Measurements from ENCODE around the gene ZNF710. TPM values are rescaled to one million over a fixed set of nuclear protein-coding genes. Genes with fewer than 3 reads are reported as not detected.

Gene ZNF710
- total and polyA plus RNA-seq, 2 experiments from 2014 or later, result 7.8 to 22.2 TPM

DNA sequence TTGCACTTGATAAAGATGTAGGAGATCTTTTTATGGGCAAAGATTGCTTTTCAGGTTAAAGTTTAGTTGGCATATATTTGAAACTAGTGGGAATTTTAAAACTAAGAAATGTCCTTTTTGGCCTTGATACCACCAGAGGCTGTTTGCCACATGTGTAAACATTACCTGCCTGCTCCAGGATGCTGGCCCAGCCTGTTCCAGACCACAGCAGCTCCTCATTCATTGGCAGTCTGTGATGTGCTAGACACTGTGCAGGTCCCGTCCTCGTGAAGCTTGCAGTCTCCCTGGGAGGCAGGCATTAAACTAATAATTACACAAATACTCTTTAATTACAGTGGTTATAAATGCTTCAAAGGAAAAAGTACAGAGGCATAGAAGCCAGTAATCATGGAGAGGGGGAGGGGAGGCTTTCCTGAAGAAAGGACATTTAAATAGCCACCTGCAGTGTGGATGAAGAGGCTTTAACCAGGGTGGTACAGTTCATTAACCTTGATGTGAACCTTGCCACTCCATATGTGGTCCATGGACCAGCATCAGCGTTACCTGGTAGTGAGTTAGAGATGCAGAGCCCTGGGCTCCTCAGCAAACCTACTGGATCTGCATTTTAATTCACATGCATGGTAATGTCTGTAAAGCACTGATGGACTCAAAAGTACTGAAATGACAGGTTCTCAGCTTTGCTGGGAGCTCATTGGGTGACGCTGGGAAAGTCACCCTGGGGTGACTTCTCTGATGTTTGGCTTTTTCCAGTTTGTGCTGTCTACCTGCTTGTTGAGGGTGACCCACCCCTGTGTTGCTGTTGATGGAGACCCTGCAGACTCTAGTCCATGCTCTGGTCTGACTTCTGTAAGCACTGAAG is 5.3 kb downstream of the ZNF710 start:
- Histone ChIP-seq H3K27me3 (no peaks in the 10 kb centered on the region), H3K27ac (peak overlapping the region; percentile 19), H3K4me3 (no peak overlapping the region), H3K36me3 (no peaks in the 10 kb centered on the region), H3K9me3 (ENCODE audit: low read depth) (no peaks in the 10 kb centered on the region), H3K4me1 (ENCODE audit: low read depth) (peaks cover 13% of the 10 kb centered on the region)
- no peak for TF ChIP-seq CTCF (IDR thresholded peaks at IDR 0.05; ENCODE audit: low read depth, low read length)
- DNase-seq (ENCODE audit: low read depth in 1 of 2, low spot score in 1 of 2), result no peak

GRCh38 chr15:90007076-90007460 is 5.9 kb downstream of the ZNF710 start:
- no peaks in the 10 kb centered on the region for H3K27me3 ChIP-seq

DNA sequence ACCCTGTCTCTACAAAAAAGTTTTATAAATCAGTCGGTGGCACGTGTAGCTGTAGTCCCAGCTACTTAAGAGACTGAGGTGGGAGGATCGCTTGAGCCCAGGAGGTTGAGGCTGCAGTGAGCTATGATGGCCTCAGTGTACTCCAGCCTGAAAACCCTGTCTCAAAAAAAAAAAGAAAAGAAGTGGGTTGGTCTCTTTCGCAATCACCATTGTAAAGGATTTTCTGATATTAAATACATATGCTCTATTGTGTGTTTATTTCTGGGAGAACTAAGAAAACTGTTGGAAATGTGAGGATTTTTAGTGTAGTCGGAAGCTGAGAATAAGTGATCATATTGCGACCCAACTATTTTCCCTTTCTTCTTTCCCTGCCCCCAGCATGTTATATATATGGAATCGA is 7.5 kb downstream of the ZNF710 start:
- Histone ChIP-seq H3K27ac (no peak overlapping the region), H3K4me1 (ENCODE audit: low read depth) (peaks cover 13% of the 10 kb centered on the region), H3K4me3 (no peak overlapping the region), H3K9me3 (ENCODE audit: low read depth) (no peaks in the 10 kb centered on the region), H3K27me3 (no peaks in the 10 kb centered on the region), H3K36me3 (no peaks in the 10 kb centered on the region)
- DNase-seq (ENCODE audit: low read depth in 1 of 2, low spot score in 1 of 2), result peak in 1 of 2 donors; percentile 38
- no peak for TF ChIP-seq CTCF (IDR thresholded peaks at IDR 0.05; ENCODE audit: low read depth, low read length)

More at GRCh38 chr15:90007076-90007460, 5.9 kb downstream of the ZNF710 start:
- TF ChIP-seq CTCF (IDR thresholded peaks at IDR 0.05; ENCODE audit: low read depth, low read length), result no peak
- Histone ChIP-seq H3K4me1 (ENCODE audit: low read depth) (peaks cover 13% of the 10 kb centered on the region), H3K27ac (no peak overlapping the region), H3K4me3 (no peak overlapping the region), H3K9me3 (ENCODE audit: low read depth) (no peaks in the 10 kb centered on the region), H3K36me3 (no peaks in the 10 kb centered on the region)
- no peak for DNase-seq (ENCODE audit: low read depth in 1 of 2, low spot score in 1 of 2)

DNA sequence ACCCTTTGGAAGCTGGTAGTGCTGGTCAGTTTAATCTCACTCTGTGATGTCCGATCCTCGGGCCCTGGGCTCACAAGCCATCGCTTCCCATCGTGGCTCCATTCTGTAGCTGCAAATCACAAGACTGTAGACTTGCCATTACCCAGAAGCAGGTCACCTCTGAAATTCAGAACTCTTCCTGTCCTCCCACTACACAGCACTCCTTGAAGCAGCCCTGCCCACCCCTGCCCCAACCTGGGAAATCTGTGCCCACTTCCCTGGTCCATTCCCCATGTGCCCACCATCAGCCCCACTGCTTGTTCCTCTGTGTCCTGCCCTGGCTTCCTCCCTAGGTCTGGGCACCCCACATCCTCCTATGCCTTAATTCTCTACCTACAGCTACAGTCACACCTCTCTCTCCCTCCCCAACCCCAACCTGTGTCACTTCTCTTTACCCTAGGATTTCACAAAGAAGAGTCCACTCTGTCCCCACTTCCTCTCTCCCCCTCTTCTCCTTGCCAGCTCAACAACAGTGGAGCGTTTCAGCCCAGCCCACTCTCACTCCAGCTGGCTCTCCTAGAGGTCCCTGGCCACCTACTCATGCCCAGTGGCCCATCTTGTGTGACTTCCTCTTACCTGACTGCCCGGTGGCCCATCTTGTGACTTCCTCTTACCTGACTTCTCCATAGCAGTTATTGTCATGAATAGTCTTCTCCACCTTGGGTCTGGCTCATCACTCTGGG is 8.3 kb downstream of the ZNF710 start:
- no peak for DNase-seq (ENCODE audit: low read depth in 1 of 2, low spot score in 1 of 2)
- TF ChIP-seq CTCF (IDR thresholded peaks at IDR 0.05; ENCODE audit: low read depth, low read length), result no peak
- H3K36me3 ChIP-seq, result no peaks in the 10 kb centered on the region
- H3K27ac ChIP-seq, result no peak overlapping the region
- no peaks in the 10 kb centered on the region for H3K27me3 ChIP-seq
- H3K4me1 ChIP-seq (ENCODE audit: low read depth), result peaks cover 5% of the 10 kb centered on the region
- H3K4me3 ChIP-seq, result no peak overlapping the region
- H3K9me3 ChIP-seq (ENCODE audit: low read depth), result no peaks in the 10 kb centered on the region

- Histone ChIP-seq H3K9me3 (ENCODE audit: low read depth) (no peaks in the 10 kb centered on the region), H3K4me3 (no peak overlapping the region), H3K4me1 (ENCODE audit: low read depth) (no peaks in the 10 kb centered on the region), H3K36me3 (no peaks in the 10 kb centered on the region), H3K27ac (no peak overlapping the region), H3K27me3 (no peaks in the 10 kb centered on the region)
- no peak for TF ChIP-seq CTCF (IDR thresholded peaks at IDR 0.05; ENCODE audit: low read depth, low read length)
- DNase-seq (ENCODE audit: low read depth in 1 of 2, low spot score in 1 of 2), result no peak
Measured at GRCh38 chr15:90011705-90012104, 10.6 kb downstream of the ZNF710 start.

Data from cardiac muscle cell (in vitro differentiated cells and primary cell).